K562 (cell line): ENCODE measurements around the gene IL10RB. TPM values are rescaled to one million over a fixed set of nuclear protein-coding genes. Genes with fewer than 3 reads are reported as not detected.

Experiments
- ATAC-seq: fragments of 200-7000 bp; cut with Tn5 transposase; 3 replicates; pipeline ENCODE4 v1.9.1; 2020; ENCODE audit warnings: moderate library complexity
- BruUV-seq: library from RNA; stranded (reverse); fragments of 400-500 nt; replicated peaks from 2 replicates; lab custom pipeline; 2021; lab: Mats Ljungman, UMichigan
- CTCF ChIA-PET: fragments of 300-600 bp; formaldehyde crosslinking; extraction: SDS; loops from one replicate; lab custom pipeline; 2021; ENCODE audit warnings: low intra/inter-chr PET ratio; lab: Yijun Ruan, JAX
- POLR2A ChIA-PET: fragments of 300-600, 350-650 bp; sonication (Branson Sonifier 250); formaldehyde crosslinking; extraction: SDS; loops from one replicate; lab custom pipeline; 2021; ENCODE audit warnings: antibody characterized with exemption, inconsistent platforms; lab: Yijun Ruan, JAX
- DNase-seq, 4 experiments: peaks; one replicate each; pipeline versions ENCODE4 v3.0.0 to v3.0.0-alpha.2; 2011 to 2018; ENCODE audit warnings: low spot score in 3 of 4, mixed read lengths in 3 of 4; ENCODE audit errors: extremely low read depth in 1 of 4
- FAIRE-seq: peaks from 2 replicates; lab custom pipeline; 2011; peaks lifted over from hg19 to GRCh38; lab: Jason Lieb, UNC
- H2AFZ ChIP-seq: 2 replicates; pipeline ENCODE4 v1.6.0; 2011; ENCODE audit warnings: low read depth, low read length, control low read depth, inconsistent platforms
- H3K27ac ChIP-seq: fragments of 200-600 bp; 3 replicates; pipeline ENCODE4 v1.8.0; 2011; ENCODE audit warnings: low read depth, mild to moderate bottlenecking, control low read depth, inconsistent platforms, low read length, moderate library complexity, mixed read lengths; ENCODE audit errors: extremely low read depth
- H3K27me3 ChIP-seq, 2 experiments: fragments of 300-600 bp in 1 of 2; 2 replicates in 1 of 2; 3 replicates in 1 of 2; pipeline versions ENCODE4 v1.6.0 to v1.8.0; 2011; ENCODE audit warnings: inconsistent platforms in 2 of 2, low read length in 2 of 2, mild to moderate bottlenecking in 1 of 2, mixed read lengths in 1 of 2, moderate library complexity in 1 of 2; ENCODE audit not compliant: control insufficient read depth in 2 of 2, insufficient read depth in 2 of 2
- H3K36me3 ChIP-seq: fragments of 300-600 bp; 3 replicates; pipeline ENCODE4 v1.8.0; 2011; ENCODE audit warnings: mild to moderate bottlenecking, low read length, inconsistent platforms; ENCODE audit not compliant: control insufficient read depth, insufficient read depth
- H3K4me1 ChIP-seq, 2 experiments: fragments of 200-600 bp in 1 of 2; replicated peaks in 1 of 2; 2 replicates in 1 of 2; 3 replicates in 1 of 2; pipeline versions ENCODE4 v1.5.1 to v1.8.0; 2011; ENCODE audit warnings: inconsistent platforms in 2 of 2, low read length in 2 of 2, mild to moderate bottlenecking in 1 of 2, mixed read lengths in 1 of 2, moderate library complexity in 1 of 2; ENCODE audit not compliant: control insufficient read depth in 2 of 2, insufficient read depth in 2 of 2
- H3K4me2 ChIP-seq: 2 replicates; pipeline ENCODE4 v1.6.1; 2011; ENCODE audit warnings: low read length, control low read depth, inconsistent platforms, mixed read lengths; ENCODE audit not compliant: insufficient read depth
- H3K4me3 ChIP-seq: fragments of 200-600 bp; sonication (generic), shearing (Covaris generic); 2 replicates; pipeline ENCODE4 v1.5.1; 2016; ENCODE audit warnings: control low read depth, inconsistent platforms
- H3K79me2 ChIP-seq: fragments of 200-600 bp; 3 replicates; pipeline ENCODE4 v1.8.0; 2011; ENCODE audit warnings: low read length, inconsistent platforms; ENCODE audit not compliant: control insufficient read depth, insufficient read depth
- H3K9ac ChIP-seq, 2 experiments: 2 replicates each; pipeline versions ENCODE4 v1.6.0 to v1.6.1; 2011; ENCODE audit warnings: low read depth in 2 of 2, low read length in 2 of 2, control low read depth in 1 of 2, inconsistent platforms in 1 of 2, mild to moderate bottlenecking in 1 of 2, mixed read lengths in 1 of 2; ENCODE audit not compliant: insufficient read depth in 1 of 2
- H3K9me1 ChIP-seq: one replicate; pipeline ENCODE4 v1.6.0; 2011; ENCODE audit warnings: inconsistent platforms, mild to moderate bottlenecking, low read length, moderate library complexity; ENCODE audit not compliant: control insufficient read depth, insufficient read depth
- H3K9me3 ChIP-seq: replicated peaks from 2 replicates; pipeline ENCODE4 v1.5.1; 2011; ENCODE audit warnings: low read depth, low read length, inconsistent platforms; ENCODE audit not compliant: control insufficient read depth, insufficient read depth
- H4K20me1 ChIP-seq: replicated peaks from 2 replicates; pipeline ENCODE4 v1.6.1; 2011; ENCODE audit warnings: low read length, inconsistent platforms, mixed read lengths; ENCODE audit not compliant: control insufficient read depth, insufficient read depth
- BDP1 ChIP-seq: IDR thresholded peaks from 3 replicates; pipeline ENCODE4 v1.6.1; 2011; ENCODE audit not compliant: insufficient read length, insufficient read depth
- HMGN3 ChIP-seq: IDR thresholded peaks from 2 replicates; pipeline ENCODE4 v1.6.1; 2011; ENCODE audit warnings: borderline replicate concordance, low read depth, mild to moderate bottlenecking, mixed read lengths, low read length; ENCODE audit not compliant: insufficient read length; ENCODE audit errors: extremely low read depth
- NRF1 ChIP-seq, 2 experiments: fragments of 450-650 bp; IDR thresholded peaks in 1 of 2; conservative IDR thresholded peaks in 1 of 2; 2 replicates each; pipeline ENCODE4 v1.6.1; 2014; ENCODE audit warnings: mild to moderate bottlenecking in 2 of 2
- SRSF1 ChIP-seq: fragments of 200-400 bp; formaldehyde crosslinking; IDR thresholded peaks from 2 replicates; pipeline ENCODE4 v1.6.1; 2017; ENCODE audit warnings: mild to moderate bottlenecking, low read depth, low read length, moderate library complexity
- ZBTB40 ChIP-seq, 2 experiments: fragments of 450-650 bp in 1 of 2; sonication (generic) in 1 of 2; formaldehyde crosslinking in 1 of 2; IDR thresholded peaks; 2 replicates each; pipeline versions ENCODE4 v1.7.1 to v1.9.0; 2016 to 2022; ENCODE audit warnings: inconsistent platforms in 1 of 2, mild to moderate bottlenecking in 1 of 2, missing genetic modification reagents in 1 of 2
- WGBS: fragments of 100-300 bp; shearing (Covaris generic); methylation state at CpG from one replicate; pipeline ENCODE4 v1.1.6; 2016; ENCODE audit warnings: low coverage, mixed read lengths; ENCODE audit not compliant: insufficient coverage; ENCODE audit errors: missing lambda C conversion rate; 5-methylcytosine and 5-hydroxymethylcytosine counted together
- in situ Hi-C: fragments of 300-500 bp; cut with MboI; formaldehyde crosslinking; loops from 4 replicates; pipeline ENCODE4 v1.15.0; 2018; ENCODE audit warnings: inconsistent platforms, mixed read lengths
- intact Hi-C: fragments of 100-400 bp; cut with micrococcal nuclease; formaldehyde crosslinking; loops from 2 replicates; pipeline ENCODE4 v1.14.2; 2022
- polyA plus RNA-seq, 8 experiments: library from polyadenylated mRNA; depleted of rRNA in 4 of 8; stranded (reverse) in 5 of 8; unstranded in 3 of 8; fragments of >200 nt; fragmentation: Nextera tagmentation in 2 of 8; fragmentation: Illumina TruSeq in 1 of 8; extraction: Ambion mirVana in 2 of 8; extraction: Trizol in 1 of 8; gene quantifications; 2 replicates each; pipeline versions ENCODE4 v1.2.1 to v1.2.3, GENCODE V29; 2011 to 2014; ENCODE audit warnings: inconsistent platforms in 1 of 8, missing spikeins in 1 of 8
- total RNA-seq, 7 experiments: library from RNA; depleted of rRNA in 6 of 7; stranded (reverse); fragments of >200 nt in 6 of 7; fragmentation: Illumina TruSeq in 2 of 7; extraction: Trizol in 2 of 7; gene quantifications; 2 replicates each; pipeline versions ENCODE4 v1.2.1 to v1.2.3, GENCODE V29; 2011 to 2021; ENCODE audit warnings: low replicate concordance in 1 of 7

Gene IL10RB
- total and polyA plus RNA-seq, 9 of the 15 experiments (the other 6 are each of a cell fraction or from before 2014, with no cell fraction given), result 10.9 to 33.8 (median 23.0) TPM

- H3K36me3 ChIP-seq, result no peaks in the 10 kb centered on the region
- no peak overlapping the region for H3K4me3 ChIP-seq
- TF ChIP-seq SRSF1 (no peak), NRF1 (conservative IDR thresholded peaks at IDR 0.05 in 1 of 2, IDR thresholded peaks at IDR 0.05 in 1 of 2) (peak; percentile 76 to 80), BDP1 (no peak), ZBTB40 (IDR thresholded peaks at IDR 0.05) (no peak), ZBTB40 (CRISPR knock-in tag; IDR thresholded peaks at IDR 0.05) (no peak), HMGN3 (no peak)
- H3K9me3 ChIP-seq, result no peaks in the 10 kb centered on the region; the same call in 1 of the 2 replicates
- no peak for FAIRE-seq
- DNase-seq, result no peak
- no peaks in the 10 kb centered on the region for H3K79me2 ChIP-seq
- 0 out of 2 replicates have a peak overlapping the region, but pooled peaks have one; percentile 10 for H3K4me2 ChIP-seq
- H3K27ac ChIP-seq, result no peak overlapping the region
- ChIA-PET CTCF (interaction anchor here (0.6 kb wide), 1 partner anchor 587 kb away, joined by 4 read pairs; no protein-coding TSS in a partner anchor), POLR2A (interaction anchor here (0.9 kb wide), 1 partner anchor 10 kb away, joined by 6 read pairs; no protein-coding TSS in a partner anchor)
- BruUV-seq, result no TSS peak
- in situ Hi-C loops, result no loop called here
- intact Hi-C loops, result no loop called here
- WGBS, result 35% methylated on average over 14 of the region's 14 CpGs
- H3K27me3 ChIP-seq, result peaks cover 5 to 12% of the 10 kb centered on the region in 2 experiments; a peak in 4 of 5 replicates
- H3K4me1 ChIP-seq, result no peaks in the 10 kb centered on the region
- H2AFZ ChIP-seq, result peak overlapping the region; percentile 62; the same call in 1 of the 2 replicates
- no peaks in the 10 kb centered on the region for H3K9me1 ChIP-seq
- H3K9ac ChIP-seq, result no peak overlapping the region
- no peak for ATAC-seq
- no peaks in the 10 kb centered on the region for H4K20me1 ChIP-seq
These were observed 51.8 kb downstream of the IL10RB start for GRCh38 chr21:33317786-33318486.
